HCT116 (cell line): ENCODE measurements around the gene PREB. TPM values are rescaled to one million over a fixed set of nuclear protein-coding genes. Genes with fewer than 3 reads are reported as not detected.

Experiments used
- ATAC-seq: fragments of 200-7000 bp; cut with Tn5 transposase; 2 replicates; pipeline ENCODE4 v1.9.1; 2020; ENCODE audit warnings: mild to moderate bottlenecking, moderate library complexity
- BruUV-seq: library from RNA; stranded (reverse); fragments of 400-500 nt; replicated peaks from 2 replicates; lab custom pipeline; 2021; lab: Mats Ljungman, UMichigan
- CTCF ChIA-PET: fragments of 300-600 bp; sonication (Branson Sonifier 250); formaldehyde crosslinking; loops from one replicate; lab custom pipeline; 2021; ENCODE audit warnings: antibody characterized with exemption; lab: Charles Lee
- POLR2A ChIA-PET: fragments of 300-600, 350-600 bp; sonication (Branson Sonifier 250); formaldehyde crosslinking; loops from one replicate; lab custom pipeline; 2021; ENCODE audit warnings: antibody characterized with exemption; lab: Charles Lee
- RAD21 ChIA-PET, 2 experiments: fragments of 300-600 bp; sonication (Branson Sonifier 250); formaldehyde crosslinking; loops; one replicate each; lab custom pipeline; 2023; ENCODE audit warnings: low total read pairs in 2 of 2; ENCODE audit not compliant: uncharacterized antibody in 2 of 2, unreplicated experiment in 2 of 2, low non-redundant PET in 1 of 2; lab: Charles Lee
- DNase-seq: peaks from one replicate; pipeline ENCODE4 v3.0.0-alpha.2; 2010; ENCODE audit warnings: low read depth, low spot score
- H2AFZ ChIP-seq: fragments of 200-600 bp; shearing (Covaris generic), sonication (generic); 2 replicates; pipeline ENCODE4 v1.6.1; 2017; ENCODE audit warnings: low read depth, mixed run types, mixed read lengths, antibody characterized with exemption, low read length; ENCODE audit not compliant: poor library complexity, severe bottlenecking
- H3K27ac ChIP-seq: 2 replicates; pipeline ENCODE4 v1.5.1; 2012; ENCODE audit warnings: low read depth, low read length
- H3K27me3 ChIP-seq: fragments of 200-600 bp; sonication (generic); 2 replicates; pipeline ENCODE4 v1.6.1; 2016; ENCODE audit warnings: mixed run types, low read length, mixed read lengths; ENCODE audit not compliant: insufficient read depth
- H3K36me3 ChIP-seq, 2 experiments: fragments of 200-500 bp in 1 of 2; fragments of 200-600 bp in 1 of 2; sonication (Bioruptor generic) in 1 of 2; sonication (generic) in 1 of 2; 2 replicates each; pipeline versions ENCODE4 v1.5.1 to v1.6.1; 2014 to 2016; ENCODE audit warnings: low read length in 2 of 2, inconsistent platforms in 1 of 2, mixed read lengths in 1 of 2, mixed run types in 1 of 2; ENCODE audit not compliant: insufficient read depth in 2 of 2, control insufficient read depth in 1 of 2
- H3K4me1 ChIP-seq, 2 experiments: fragments of 200-600 bp in 1 of 2; sonication (generic) in 1 of 2; 2 replicates each; pipeline versions ENCODE4 v1.5.1 to v1.6.1; 2012 to 2017; ENCODE audit warnings: low read length in 2 of 2, inconsistent platforms in 1 of 2, mild to moderate bottlenecking in 1 of 2, mixed read lengths in 1 of 2, mixed run types in 1 of 2, moderate library complexity in 1 of 2; ENCODE audit not compliant: insufficient read depth in 2 of 2, control insufficient read depth in 1 of 2
- H3K4me2 ChIP-seq: fragments of 200-600 bp; sonication (generic); 2 replicates; pipeline ENCODE4 v1.6.1; 2017; ENCODE audit warnings: mixed run types, low read length, mixed read lengths
- H3K4me3 ChIP-seq, 2 experiments: fragments of 200-600 bp in 1 of 2; sonication (generic) in 1 of 2; replicated peaks in 1 of 2; 2 replicates each; pipeline ENCODE4 v1.5.1; 2011 to 2016; ENCODE audit warnings: low read length in 2 of 2, control low read depth in 1 of 2, low read depth in 1 of 2, mild to moderate bottlenecking in 1 of 2, mixed read lengths in 1 of 2, mixed run types in 1 of 2
- H3K79me2 ChIP-seq: fragments of 200-600 bp; sonication (generic); 2 replicates; pipeline ENCODE4 v1.6.1; 2017; ENCODE audit warnings: mild to moderate bottlenecking, mixed run types, low read length, moderate library complexity, mixed read lengths; ENCODE audit not compliant: insufficient read depth
- H3K9ac ChIP-seq: fragments of 200-600 bp; sonication (generic); 2 replicates; pipeline ENCODE4 v1.6.1; 2016; ENCODE audit warnings: low read length, mixed read lengths
- H3K9me2 ChIP-seq: fragments of 200-600 bp; sonication (generic), shearing (Covaris generic); 2 replicates; pipeline ENCODE4 v1.6.1; 2017; ENCODE audit warnings: mixed run types, mild to moderate bottlenecking, moderate library complexity; ENCODE audit not compliant: insufficient read depth
- H3K9me3 ChIP-seq, 2 experiments: fragments of 200-500 bp in 1 of 2; fragments of 200-600 bp in 1 of 2; sonication (Bioruptor generic) in 1 of 2; sonication (generic) in 1 of 2; 2 replicates each; pipeline ENCODE4 v1.6.1; 2014 to 2017; ENCODE audit warnings: low read length in 2 of 2, mixed read lengths in 2 of 2, inconsistent platforms in 1 of 2, low read depth in 1 of 2, mild to moderate bottlenecking in 1 of 2, mixed run types in 1 of 2, moderate library complexity in 1 of 2; ENCODE audit not compliant: control insufficient read depth in 1 of 2, insufficient read depth in 1 of 2
- H4K20me1 ChIP-seq: fragments of 200-600 bp; sonication (generic), shearing (Covaris generic); 2 replicates; pipeline ENCODE4 v1.6.1; 2017; ENCODE audit warnings: mixed run types, mild to moderate bottlenecking, moderate library complexity; ENCODE audit not compliant: insufficient read depth
- ATF3 ChIP-seq: IDR thresholded peaks from 2 replicates; pipeline ENCODE4 v1.6.1; 2012
- CEBPB ChIP-seq: IDR thresholded peaks from 2 replicates; pipeline ENCODE4 v1.6.1; 2012; ENCODE audit warnings: low read depth
- ELF1 ChIP-seq: IDR thresholded peaks from 2 replicates; pipeline ENCODE4 v1.6.1; 2012; ENCODE audit warnings: low read depth, borderline replicate concordance
- FOSL1 ChIP-seq: IDR thresholded peaks from 2 replicates; pipeline ENCODE4 v1.6.1; 2012; ENCODE audit warnings: low read depth
- RAD21 ChIP-seq: IDR thresholded peaks from 2 replicates; pipeline ENCODE4 v1.6.1; 2012; ENCODE audit warnings: low read depth, mild to moderate bottlenecking
- SIN3A ChIP-seq: IDR thresholded peaks from 2 replicates; pipeline ENCODE4 v1.6.1; 2012; ENCODE audit warnings: low read depth
- ZBTB33 ChIP-seq: IDR thresholded peaks from 2 replicates; pipeline ENCODE4 v1.6.1; 2011; ENCODE audit warnings: mild to moderate bottlenecking, low read length, moderate library complexity; ENCODE audit not compliant: insufficient replicate concordance; ENCODE audit errors: extremely low read depth
- ZFX ChIP-seq: fragments of 450-650 bp; IDR thresholded peaks from 2 replicates; pipeline ENCODE4 v1.6.1; 2017
- ZNF274 ChIP-seq: fragments of 200-500 bp; sonication (Bioruptor generic); IDR thresholded peaks from 2 replicates; pipeline ENCODE4 v1.6.1; 2014; ENCODE audit warnings: mild to moderate bottlenecking, low read depth, low read length, inconsistent platforms
- intact Hi-C: fragments of 100-400 bp; cut with micrococcal nuclease; formaldehyde crosslinking; loops from 2 replicates; pipeline ENCODE4 v1.10.0; 2022
- total RNA-seq: library from RNA; stranded (reverse); gene quantifications from one replicate; pipeline ENCODE4 v1.2.1, GENCODE V29; 2021; ENCODE audit not compliant: unreplicated experiment
- TF ChIP-seq, protein P1 (sequence below): IDR thresholded peaks from 2 replicates; pipeline ENCODE4 v1.6.1; 2012

PREB gene
- total RNA-seq, 1 experiment from 2014 or later, result 54.2 TPM

DNA sequence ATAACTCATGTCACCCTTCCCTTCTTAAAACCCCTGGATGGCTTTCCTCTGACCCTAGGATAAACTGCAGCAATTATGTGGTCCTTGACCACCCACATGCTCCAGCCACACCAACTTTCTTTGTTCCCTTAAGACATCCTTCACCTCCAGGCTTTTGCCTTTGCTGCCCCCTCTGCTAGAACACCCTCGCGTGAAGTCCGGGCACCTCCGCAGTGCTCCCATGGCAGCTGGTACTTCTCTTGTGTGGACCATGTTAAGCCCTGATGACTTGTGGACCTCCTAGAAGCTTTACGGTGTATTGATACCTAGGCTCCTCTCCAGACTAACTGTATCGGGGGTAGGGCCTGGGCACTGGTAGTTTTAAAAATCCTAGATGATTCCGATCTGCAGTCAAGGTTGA lies 11.6 kb downstream of the PREB start:
- H3K27me3 ChIP-seq, result no peaks in the 10 kb centered on the region
- TF ChIP-seq FOSL1, result no peak
- TF ChIP-seq CEBPB, result no peak
- TF ChIP-seq ZFX, result no peak
- TF ChIP-seq, protein P1, sequence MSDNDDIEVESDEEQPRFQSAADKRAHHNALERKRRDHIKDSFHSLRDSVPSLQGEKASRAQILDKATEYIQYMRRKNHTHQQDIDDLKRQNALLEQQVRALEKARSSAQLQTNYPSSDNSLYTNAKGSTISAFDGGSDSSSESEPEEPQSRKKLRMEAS, result no peak
- TF ChIP-seq ZBTB33, result no peak
- TF ChIP-seq SIN3A, result no peak
- TF ChIP-seq ZNF274, result no peak
- TF ChIP-seq ATF3, result no peak
- TF ChIP-seq ELF1, result no peak
- no peak for TF ChIP-seq RAD21
- TF ChIP-seq, all 23 proteins: peak for 0
- Histone ChIP-seq H3K4me3 (no peak overlapping the region), H4K20me1 (no peaks in the 10 kb centered on the region), H3K27ac (no peak overlapping the region), H3K9me3 (no peaks in the 10 kb centered on the region), H3K4me1 (peaks cover 0 to 12% of the 10 kb centered on the region in 2 experiments; a peak in 2 of 4 replicates), H3K36me3 (no peaks in the 10 kb centered on the region), H3K4me2 (no peak overlapping the region), H3K79me2 (no peaks in the 10 kb centered on the region), H2AFZ (no peak overlapping the region), H3K9ac (no peak overlapping the region), H3K9me2 (no peaks in the 10 kb centered on the region)
- ChIA-PET RAD21 (no interaction called here), POLR2A (no interaction called here), CTCF (no interaction called here)
- BruUV-seq, result no TSS peak
- no peak for DNase-seq
- ATAC-seq, result no peak
- intact Hi-C loops, result no loop called here
